ENCODE data around the gene HCN4.

Gene HCN4

DNA sequence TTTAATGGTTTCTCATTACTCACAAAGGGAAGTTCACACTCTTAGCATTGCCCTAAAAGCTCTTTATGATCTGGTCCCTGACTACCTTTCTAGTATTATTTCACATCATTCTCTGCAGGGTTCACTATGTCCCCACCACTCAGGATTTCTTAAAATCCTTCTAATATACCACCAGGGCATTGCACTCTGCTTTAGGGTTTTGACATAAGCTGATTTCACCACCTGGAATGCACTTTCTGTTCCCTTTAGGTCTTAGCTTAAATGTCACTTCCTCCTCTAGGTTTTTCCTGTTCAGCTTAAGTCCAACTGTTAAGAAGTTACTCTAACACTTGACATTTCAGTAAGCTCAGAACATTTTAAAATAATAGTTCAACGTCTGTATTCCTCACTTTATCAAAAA, 81.7 kb downstream of the HCN4 start:
- DNase-seq, result no peak

DNA sequence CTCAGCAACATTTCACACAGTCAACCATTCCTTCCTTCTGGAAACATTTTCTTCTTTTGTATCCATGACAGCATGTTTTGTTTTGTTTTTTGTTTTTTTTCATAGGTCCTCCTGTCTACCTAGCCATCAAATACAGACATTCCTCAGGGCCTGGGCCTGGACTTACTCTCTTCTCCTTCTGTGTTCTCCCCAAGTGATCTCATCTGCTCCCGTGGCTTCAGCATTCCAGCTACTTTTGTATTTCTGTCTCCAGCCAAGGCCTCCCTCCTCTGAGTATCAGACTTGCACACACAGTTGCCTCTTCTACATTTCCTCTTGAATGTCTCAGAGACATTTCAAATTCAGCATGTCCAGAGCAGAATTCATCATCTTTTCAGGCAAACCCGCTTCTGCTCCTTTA, 82.4 kb downstream of the HCN4 start:
- no peak for DNase-seq

DNA sequence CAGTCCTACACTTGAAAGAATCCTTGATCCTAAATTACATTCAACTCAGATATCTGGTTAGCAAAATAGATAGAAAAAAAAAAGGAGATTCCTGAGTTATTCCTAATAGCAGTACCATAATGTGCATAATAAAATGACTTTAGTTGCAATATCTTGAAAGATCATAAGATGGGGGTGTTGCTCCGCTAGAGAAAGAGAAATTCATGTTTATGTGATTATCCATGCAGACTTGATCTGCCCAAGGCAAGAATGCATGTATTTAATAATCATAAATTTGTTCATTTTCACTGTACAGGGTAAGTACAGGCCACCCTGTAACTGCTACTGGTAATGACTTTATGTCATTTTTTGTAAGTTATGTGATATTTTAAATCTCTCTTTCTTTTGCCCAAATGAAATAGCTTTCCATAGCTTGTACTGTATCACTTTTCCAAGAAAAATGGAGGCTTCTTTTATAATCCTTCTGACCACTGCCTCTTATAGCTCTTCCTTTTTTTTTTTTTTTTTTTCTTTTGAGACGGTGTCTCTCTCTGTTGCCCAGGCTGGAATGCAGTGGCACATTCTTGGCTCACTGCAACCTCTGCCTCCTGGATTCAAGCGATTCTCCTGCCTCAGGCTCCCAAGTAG, 84.6 kb downstream of the HCN4 start:
- DNase-seq, result no peak

DNA sequence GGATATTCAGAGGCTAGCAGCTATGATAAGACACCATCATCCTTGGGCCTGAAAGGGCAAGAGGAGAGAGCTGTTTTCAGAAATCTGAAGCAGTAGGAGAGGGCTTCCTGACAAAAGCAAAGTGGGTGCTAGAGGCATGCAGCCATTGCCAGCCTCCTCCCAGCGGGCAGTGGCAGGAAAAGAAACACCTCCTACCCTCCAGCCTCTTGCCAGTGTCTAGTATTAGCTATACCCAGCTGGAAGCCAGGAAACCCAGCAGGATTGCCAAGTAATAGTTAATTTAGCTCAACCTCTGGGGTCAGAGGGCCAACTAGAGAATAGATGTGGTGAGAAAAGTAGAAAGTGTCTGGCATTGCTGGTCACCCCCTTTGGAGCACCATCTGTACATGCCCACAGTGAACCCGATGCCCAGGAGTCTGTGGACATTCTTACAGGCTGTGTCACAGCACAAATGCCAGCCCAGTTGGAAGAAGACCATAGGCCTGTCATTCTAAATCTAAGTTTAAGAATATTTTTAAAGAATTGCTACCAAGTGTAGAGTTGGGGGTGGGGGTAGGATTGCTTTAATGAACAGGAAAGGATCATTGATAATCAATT, 85.3 kb downstream of the HCN4 start:
- DNase-seq, result no peak

DNA sequence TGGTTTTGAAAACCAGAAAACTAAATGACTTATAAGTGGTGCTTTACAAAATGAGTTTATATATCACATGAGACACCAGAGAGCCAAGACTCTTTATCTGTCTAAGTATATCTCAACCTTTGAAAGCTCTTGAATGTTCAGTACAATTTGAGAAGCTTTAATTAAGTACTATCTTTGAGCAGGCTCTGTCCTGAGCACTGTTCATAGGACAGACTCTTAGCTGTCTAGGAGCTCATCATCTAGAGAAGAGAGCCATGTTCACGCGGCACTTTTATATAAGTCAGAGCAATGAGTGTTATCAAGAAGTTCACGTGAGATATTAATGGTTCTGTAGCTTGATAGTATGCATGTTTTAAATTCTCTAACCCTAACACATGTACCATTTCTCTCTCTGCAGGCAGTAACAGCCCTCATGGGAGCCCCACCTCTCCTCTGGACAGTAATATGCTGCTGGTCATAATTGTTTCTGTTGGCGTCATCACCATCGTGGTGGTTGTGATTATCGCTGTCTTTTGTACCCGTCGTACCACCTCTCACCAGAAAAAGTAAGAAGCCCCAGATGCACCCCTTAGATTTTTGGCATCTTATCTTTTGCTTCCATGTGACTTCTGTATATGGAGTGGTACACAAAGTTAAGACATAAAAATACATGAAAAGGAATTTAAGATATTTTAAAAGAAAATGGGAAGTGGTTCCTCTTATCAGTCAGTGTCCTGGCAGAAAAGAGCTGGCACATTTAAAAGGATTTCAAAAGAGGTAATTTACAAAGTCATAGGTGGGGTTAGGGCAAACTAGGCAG, 86.0 kb downstream of the HCN4 start:
- no peak for DNase-seq

DNA sequence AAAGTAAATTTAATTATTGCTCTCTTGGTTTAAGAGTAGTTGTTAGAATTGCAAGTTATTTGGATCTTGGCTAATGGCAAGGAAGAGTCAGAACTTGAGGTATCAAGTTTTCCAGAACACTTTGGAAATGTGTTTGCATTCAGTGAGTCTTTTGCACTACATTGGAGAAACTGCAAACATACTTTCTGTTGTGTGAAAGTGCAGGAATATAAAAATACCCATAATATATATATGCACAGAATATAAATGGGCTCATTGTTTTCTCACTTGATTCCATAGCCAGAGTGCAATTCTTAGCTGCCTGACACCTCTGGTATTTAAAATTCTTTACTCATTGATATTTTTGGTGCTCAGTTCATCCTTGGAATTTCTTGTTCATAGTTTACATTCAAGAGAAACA, 92.9 kb downstream of the HCN4 start:
- no peak for DNase-seq

DNA sequence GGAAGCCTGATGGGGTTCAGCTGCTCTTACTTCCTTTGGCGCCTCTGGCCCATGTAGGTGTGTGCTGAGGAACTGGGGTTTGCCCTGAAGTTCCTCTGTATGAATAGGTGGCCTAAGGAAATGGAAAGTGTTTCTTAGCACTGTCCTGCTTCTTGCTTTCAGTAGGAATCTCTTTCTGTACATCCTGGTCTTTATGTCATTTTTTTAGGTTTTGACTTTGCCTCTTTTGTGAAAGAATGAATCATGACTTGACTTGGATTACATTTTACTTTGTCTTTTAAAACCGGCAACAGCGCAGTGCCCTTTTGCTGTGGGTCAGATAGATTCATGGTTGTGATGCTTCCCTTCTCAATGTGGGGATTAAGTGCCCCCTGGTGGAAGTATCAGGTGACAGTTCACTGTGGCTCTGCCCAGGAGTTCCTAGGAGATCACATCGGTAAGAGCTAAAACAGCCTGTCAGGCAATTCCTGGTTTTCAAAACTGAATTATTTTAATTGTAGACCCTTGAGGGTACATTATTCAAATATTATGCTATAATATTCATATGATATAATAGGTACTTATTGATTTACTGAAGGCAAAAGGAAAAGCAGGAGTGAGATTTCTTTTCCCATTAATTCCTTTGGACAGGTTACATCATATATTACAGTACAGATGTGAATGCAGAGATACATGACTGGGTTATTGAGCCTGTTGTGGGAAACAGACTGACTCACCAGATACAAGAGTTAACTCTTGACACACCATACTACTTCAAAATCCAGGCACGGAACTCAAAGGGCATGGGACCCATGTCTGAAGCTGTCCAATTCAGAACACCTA, 95.4 kb downstream of the HCN4 start:
- peak; percentile 38 for DNase-seq

DNA sequence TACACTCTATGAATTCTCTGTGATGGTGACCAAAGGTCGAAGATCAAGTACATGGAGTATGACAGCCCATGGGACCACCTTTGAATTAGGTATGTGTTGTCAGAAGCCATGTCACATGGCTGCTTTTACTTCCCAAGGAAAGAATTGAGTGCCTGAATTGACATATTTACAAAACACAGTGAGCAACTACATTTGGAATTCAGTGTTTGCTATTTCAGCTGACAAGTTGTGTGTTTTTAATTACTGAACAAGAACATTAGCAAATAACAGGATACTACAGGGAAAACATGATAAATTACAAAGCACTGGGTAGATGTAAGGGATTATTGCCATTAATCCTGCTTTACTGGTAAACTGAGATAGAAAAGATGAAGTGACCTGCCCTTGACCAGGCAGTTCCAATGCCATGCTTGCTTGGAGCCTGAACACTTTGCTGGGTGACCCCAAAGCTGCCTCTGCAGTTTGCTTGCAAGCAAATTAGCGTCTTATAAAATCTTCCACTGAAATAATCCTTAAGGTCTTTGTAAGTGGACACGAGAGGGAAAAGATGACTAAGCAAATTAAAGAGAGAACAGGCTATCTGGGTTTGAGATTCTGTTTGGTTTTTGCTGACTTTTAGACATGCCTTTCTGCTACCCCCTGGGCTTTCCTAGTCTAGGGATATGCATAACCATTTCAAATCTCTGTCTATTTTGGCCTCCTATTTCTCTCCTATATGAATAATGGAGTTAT, 98.2 kb downstream of the HCN4 start:
- no peak for DNase-seq
